CD14-positive monocyte (primary cell): ENCODE results near the gene LRRC59. TPM values are rescaled to one million over a fixed set of nuclear protein-coding genes. Genes with fewer than 3 reads are reported as not detected.
"Not testable (repeated sequence)": the region's sequence is repeated elsewhere in the genome, so short reads cannot be mapped to it uniquely, and the experiment has no call there.

Source experiments
- DNase-seq, 3 donors: peaks; one replicate each; pipeline ENCODE4 v3.0.0-alpha.2; 2011 to 2022
- H2AFZ ChIP-seq: 2 replicates; pipeline ENCODE4 v1.6.0; 2012; ENCODE audit warnings: mild to moderate bottlenecking, low read depth, low read length, inconsistent platforms; ENCODE audit not compliant: insufficient read depth, poor library complexity, severe bottlenecking
- H3K27ac ChIP-seq, 2 donors: 1 replicate in 1 of 2; 2 replicates in 1 of 2; pipeline ENCODE4 v1.5.1; 2012 to 2013; ENCODE audit warnings: low read length in 2 of 2, control low read depth in 1 of 2, inconsistent platforms in 1 of 2, low read depth in 1 of 2, mild to moderate bottlenecking in 1 of 2
- H3K27me3 ChIP-seq, 2 donors: one replicate each; pipeline versions ENCODE4 v1.6.0 to v1.6.1; 2011 to 2013; ENCODE audit warnings: low read length in 2 of 2; ENCODE audit not compliant: control insufficient read depth in 2 of 2, insufficient read depth in 2 of 2
- H3K36me3 ChIP-seq, 2 donors: replicated peaks in 1 of 2; 1 replicate in 1 of 2; 2 replicates in 1 of 2; pipeline versions ENCODE4 v1.5.1 to v1.6.1; 2012 to 2013; ENCODE audit warnings: low read length in 2 of 2, control low read depth in 1 of 2, inconsistent platforms in 1 of 2, mild to moderate bottlenecking in 1 of 2; ENCODE audit not compliant: insufficient read depth in 2 of 2, control insufficient read depth in 1 of 2
- H3K4me1 ChIP-seq, 2 donors: 1 replicate in 1 of 2; 2 replicates in 1 of 2; pipeline versions ENCODE4 v1.5.1 to v1.6.1; 2012 to 2013; ENCODE audit warnings: low read length in 2 of 2, control low read depth in 1 of 2, inconsistent platforms in 1 of 2, mild to moderate bottlenecking in 1 of 2, moderate library complexity in 1 of 2; ENCODE audit not compliant: insufficient read depth in 2 of 2, control insufficient read depth in 1 of 2
- H3K4me2 ChIP-seq: replicated peaks from 2 replicates; pipeline ENCODE3; 2012; ENCODE audit warnings: low read length, moderate library complexity, mild to moderate bottlenecking; ENCODE audit not compliant: poor library complexity, severe bottlenecking; ENCODE audit errors: extremely low read depth
- H3K4me3 ChIP-seq, 3 experiments: fragments of 200-600 bp in 1 of 3; sonication (generic) in 1 of 3; replicated peaks in 1 of 3; 1 replicate in 2 of 3; 2 replicates in 1 of 3; pipeline ENCODE4 v1.5.1; 2011 to 2013; ENCODE audit warnings: low read length in 3 of 3, mild to moderate bottlenecking in 3 of 3, control low read depth in 2 of 3, low read depth in 2 of 3, inconsistent platforms in 1 of 3, moderate library complexity in 1 of 3
- H3K79me2 ChIP-seq: 2 replicates; pipeline ENCODE4 v1.6.0; 2012; ENCODE audit warnings: mild to moderate bottlenecking, control low read depth, inconsistent platforms, low read length, moderate library complexity; ENCODE audit not compliant: insufficient read depth
- H3K9ac ChIP-seq: 2 replicates; pipeline ENCODE4 v1.6.0; 2017; ENCODE audit warnings: low read length, mild to moderate bottlenecking; ENCODE audit not compliant: insufficient read depth, poor library complexity, severe bottlenecking
- H3K9me3 ChIP-seq, 2 donors: replicated peaks in 1 of 2; 1 replicate in 1 of 2; 2 replicates in 1 of 2; pipeline versions ENCODE4 v1.5.1 to v1.6.1; 2012 to 2013; ENCODE audit warnings: low read length in 2 of 2, control low read depth in 1 of 2; ENCODE audit not compliant: control insufficient read depth in 1 of 2, insufficient read depth in 1 of 2
- H4K20me1 ChIP-seq: 2 replicates; pipeline ENCODE4 v1.6.0; 2012; ENCODE audit warnings: mild to moderate bottlenecking, low read length, control low read depth, moderate library complexity; ENCODE audit not compliant: insufficient read depth
- H3K27ac Mint-ChIP-seq, 7 donors: one replicate each; pipeline ENCODE4 v1.8.0; 2020; ENCODE audit warnings: mild to moderate bottlenecking in 7 of 7, mixed read lengths in 7 of 7, moderate library complexity in 6 of 7, inconsistent platforms in 2 of 7
- H3K27me3 Mint-ChIP-seq, 3 donors: one replicate each; pipeline ENCODE4 v1.8.0; 2021 to 2022; ENCODE audit warnings: low read depth in 3 of 3, mild to moderate bottlenecking in 3 of 3, mixed read lengths in 3 of 3, moderate library complexity in 3 of 3, inconsistent platforms in 1 of 3
- H3K36me3 Mint-ChIP-seq, 2 donors: one replicate each; pipeline ENCODE4 v1.8.0; 2020; ENCODE audit warnings: mixed read lengths in 2 of 2, inconsistent platforms in 1 of 2, mild to moderate bottlenecking in 1 of 2
- H3K4me1 Mint-ChIP-seq: one replicate; pipeline ENCODE4 v1.8.0; 2020; ENCODE audit warnings: mild to moderate bottlenecking, mixed read lengths
- H3K4me3 Mint-ChIP-seq, 2 donors: one replicate each; pipeline ENCODE4 v1.8.0; 2020; ENCODE audit warnings: mild to moderate bottlenecking in 2 of 2, mixed read lengths in 2 of 2, moderate library complexity in 1 of 2
- H3K9me3 Mint-ChIP-seq, 7 donors: one replicate each; pipeline ENCODE4 v1.8.0; 2020 to 2022; ENCODE audit warnings: mixed read lengths in 7 of 7, mild to moderate bottlenecking in 6 of 7, moderate library complexity in 6 of 7, inconsistent platforms in 2 of 7
- WGBS: methylation state at CpG from one replicate; pipeline ENCODE4 v1.1.5; 2013; ENCODE audit warnings: missing lambda C conversion rate; ENCODE audit not compliant: insufficient coverage; 5-methylcytosine and 5-hydroxymethylcytosine counted together
- intact Hi-C, 2 donors: fragments of 100-400 bp; cut with micrococcal nuclease; formaldehyde crosslinking; loops; one replicate each; pipeline versions ENCODE4 v1.15.0 to v1.15.1; 2023
- polyA plus RNA-seq, 3 donors: library from polyadenylated mRNA; depleted of rRNA in 1 of 3; unstranded in 2 of 3; stranded (reverse) in 1 of 3; fragments of 300-500 nt in 2 of 3; fragments of >200 nt in 1 of 3; fragmentation: Illumina TruSeq in 2 of 3; gene quantifications; 1 replicate in 2 of 3; 2 replicates in 1 of 3; pipeline ENCODE4 v1.2.3, GENCODE V29; 2012 to 2021
- TF ChIP-seq, protein P1 (sequence below): fragments of 200-600 bp; IDR thresholded peaks from one replicate; pipeline ENCODE4 v1.8.0; 2022; ENCODE audit warnings: antibody characterized with exemption, mild to moderate bottlenecking

The LRRC59 gene
- polyA plus RNA-seq, 3 donors: 36.6 to 48.9 (median 45.7) TPM

DNA sequence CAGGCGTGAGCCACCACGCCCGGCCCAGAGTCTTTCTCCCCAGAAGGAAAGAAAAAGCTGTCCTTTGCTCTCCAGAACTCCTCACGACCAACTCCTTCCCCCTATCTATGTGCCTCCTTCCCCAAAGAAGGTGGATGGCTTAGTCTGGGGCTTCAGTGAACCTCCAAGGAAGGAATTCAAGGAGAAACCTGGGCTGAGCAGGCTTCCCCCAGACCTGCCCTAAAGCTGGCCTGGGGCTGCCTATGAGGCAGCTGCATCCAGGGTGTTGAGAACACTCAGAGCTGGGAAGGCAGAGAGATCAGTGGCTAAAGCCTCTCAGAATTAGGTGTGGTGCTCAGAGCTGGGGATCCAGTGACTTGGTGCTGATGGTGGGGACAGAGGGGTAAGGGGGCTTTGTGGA is 32.5 kb upstream of the LRRC59 start:
- H3K79me2 ChIP-seq: peaks cover 14% of the 10 kb centered on the region
- Mint-ChIP-seq H3K27me3 (peaks cover 0 to 4% (median 0%) of the 10 kb centered on the region in 3 donors), H3K9me3 (no peaks in the 10 kb centered on the region), H3K4me3 (no peak overlapping the region), H3K36me3 (peaks cover 1 to 6% of the 10 kb centered on the region in 2 donors), H3K27ac (no peak overlapping the region), H3K4me1 (peaks cover 26% of the 10 kb centered on the region)
- DNase-seq: no peak
- H3K4me2 ChIP-seq: no peak overlapping the region
- H4K20me1 ChIP-seq: no peaks in the 10 kb centered on the region
- no peaks in the 10 kb centered on the region for H3K27me3 ChIP-seq
- H3K27ac ChIP-seq: no peak overlapping the region
- WGBS: 95% methylated on average over 3 of the region's 4 CpGs
- H3K36me3 ChIP-seq: no peaks in the 10 kb centered on the region
- TF ChIP-seq, protein P1, sequence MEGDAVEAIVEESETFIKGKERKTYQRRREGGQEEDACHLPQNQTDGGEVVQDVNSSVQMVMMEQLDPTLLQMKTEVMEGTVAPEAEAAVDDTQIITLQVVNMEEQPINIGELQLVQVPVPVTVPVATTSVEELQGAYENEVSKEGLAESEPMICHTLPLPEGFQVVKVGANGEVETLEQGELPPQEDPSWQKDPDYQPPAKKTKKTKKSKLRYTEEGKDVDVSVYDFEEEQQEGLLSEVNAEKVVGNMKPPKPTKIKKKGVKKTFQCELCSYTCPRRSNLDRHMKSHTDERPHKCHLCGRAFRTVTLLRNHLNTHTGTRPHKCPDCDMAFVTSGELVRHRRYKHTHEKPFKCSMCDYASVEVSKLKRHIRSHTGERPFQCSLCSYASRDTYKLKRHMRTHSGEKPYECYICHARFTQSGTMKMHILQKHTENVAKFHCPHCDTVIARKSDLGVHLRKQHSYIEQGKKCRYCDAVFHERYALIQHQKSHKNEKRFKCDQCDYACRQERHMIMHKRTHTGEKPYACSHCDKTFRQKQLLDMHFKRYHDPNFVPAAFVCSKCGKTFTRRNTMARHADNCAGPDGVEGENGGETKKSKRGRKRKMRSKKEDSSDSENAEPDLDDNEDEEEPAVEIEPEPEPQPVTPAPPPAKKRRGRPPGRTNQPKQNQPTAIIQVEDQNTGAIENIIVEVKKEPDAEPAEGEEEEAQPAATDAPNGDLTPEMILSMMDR: no peak
- H2AFZ ChIP-seq: no peak overlapping the region
- intact Hi-C loops: no loop called here
- no peak overlapping the region for H3K4me3 ChIP-seq
- peaks cover 26 to 28% of the 10 kb centered on the region in 2 donors for H3K4me1 ChIP-seq
- no peak overlapping the region for H3K9ac ChIP-seq
- no peaks in the 10 kb centered on the region for H3K9me3 ChIP-seq

DNA sequence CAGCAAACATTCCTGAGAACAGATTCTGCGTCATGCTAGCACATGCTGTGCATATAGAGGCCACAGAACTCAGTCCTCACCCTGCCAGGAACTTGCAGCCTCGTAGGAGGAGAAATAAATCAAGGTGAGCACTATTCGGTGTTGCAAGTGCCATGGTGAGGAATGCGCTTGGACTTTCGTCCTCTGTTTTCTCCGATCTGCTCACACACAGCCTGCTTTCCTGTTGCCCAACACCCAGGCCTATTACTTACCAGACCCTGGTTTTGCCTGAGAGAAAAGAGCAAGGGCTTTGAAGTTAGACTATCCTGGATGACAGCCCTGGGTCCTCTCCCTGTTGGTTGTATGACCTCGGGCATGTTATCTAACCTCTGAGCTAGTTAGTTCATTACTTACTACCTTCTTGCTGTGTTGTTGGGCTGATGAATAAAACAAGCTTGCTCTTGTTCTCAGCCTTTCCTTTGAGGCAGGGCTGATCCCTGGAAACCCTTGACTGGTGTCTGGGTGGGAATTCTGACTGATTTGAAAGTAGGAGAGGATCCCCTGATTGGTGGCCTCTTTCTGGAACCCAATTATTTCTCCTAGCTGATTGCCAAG is 31.6 kb upstream of the LRRC59 start:
- DNase-seq: no peak
- Histone ChIP-seq H3K27me3 (no peaks in the 10 kb centered on the region), H3K27ac (no peak overlapping the region), H3K4me3 (no peak overlapping the region), H4K20me1 (no peaks in the 10 kb centered on the region), H3K4me2 (no peak overlapping the region), H3K79me2 (peaks cover 14% of the 10 kb centered on the region), H3K4me1 (peaks cover 35 to 36% of the 10 kb centered on the region in 2 donors), H2AFZ (no peak overlapping the region), H3K9ac (no peak overlapping the region), H3K9me3 (no peaks in the 10 kb centered on the region), H3K36me3 (no peaks in the 10 kb centered on the region)
- Mint-ChIP-seq H3K4me3 (no peak overlapping the region), H3K36me3 (peaks cover 1 to 6% of the 10 kb centered on the region in 2 donors), H3K27ac (no peak overlapping the region), H3K9me3 (no peaks in the 10 kb centered on the region), H3K4me1 (peaks cover 34% of the 10 kb centered on the region), H3K27me3 (peaks cover 0 to 5% (median 0%) of the 10 kb centered on the region in 3 donors)
- intact Hi-C loops: no loop called here
- TF ChIP-seq, protein P1: no peak
- 50% methylated on average over 2 of the region's 7 CpGs for WGBS

DNA sequence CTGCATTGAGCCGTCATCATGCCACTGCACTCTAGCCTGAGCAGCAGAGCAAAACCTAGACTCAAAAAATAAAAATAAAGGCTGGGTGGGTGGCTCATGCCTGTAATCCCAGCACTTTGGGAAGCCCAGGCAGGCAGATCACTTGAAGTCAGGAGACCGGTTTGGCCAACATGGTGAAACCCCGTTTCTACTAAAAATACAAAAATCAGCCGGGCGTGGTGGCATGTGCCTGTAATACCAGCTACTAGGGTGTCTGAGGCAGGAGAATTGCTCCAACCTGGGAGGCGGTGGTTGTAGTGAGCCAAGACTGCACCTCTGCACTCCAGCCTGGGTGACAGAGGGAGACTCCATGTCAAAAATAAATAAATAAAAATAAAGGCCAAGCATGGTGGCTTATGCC is 30.8 kb upstream of the LRRC59 start:
- H3K4me2 ChIP-seq, H3K9me3 Mint-ChIP-seq, H3K27me3 Mint-ChIP-seq, H3K27ac Mint-ChIP-seq, H2AFZ ChIP-seq, H3K27me3 ChIP-seq, H3K36me3 ChIP-seq, H4K20me1 ChIP-seq, H3K4me3 ChIP-seq, H3K9me3 ChIP-seq, DNase-seq, H3K9ac ChIP-seq, H3K27ac ChIP-seq, H3K36me3 Mint-ChIP-seq, H3K4me3 Mint-ChIP-seq, intact Hi-C loops: not testable (repeated sequence)
- H3K4me1 ChIP-seq: peaks cover 39 to 42% of the 10 kb centered on the region in 2 donors
- peaks cover 14% of the 10 kb centered on the region for H3K79me2 ChIP-seq
- peaks cover 39% of the 10 kb centered on the region for H3K4me1 Mint-ChIP-seq
- 98% methylated on average over 4 of the region's 6 CpGs for WGBS
